HCEC 1CT (cell line): ENCODE data around the gene PTPRN2.
"Not testable (repeated sequence)": the region's sequence is repeated elsewhere in the genome, so short reads cannot be mapped to it uniquely, and the experiment has no call there.

Source experiments
- DNase-seq: peaks from one replicate; pipeline ENCODE4 v3.0.0-alpha.2; 2017

Gene PTPRN2

DNA sequence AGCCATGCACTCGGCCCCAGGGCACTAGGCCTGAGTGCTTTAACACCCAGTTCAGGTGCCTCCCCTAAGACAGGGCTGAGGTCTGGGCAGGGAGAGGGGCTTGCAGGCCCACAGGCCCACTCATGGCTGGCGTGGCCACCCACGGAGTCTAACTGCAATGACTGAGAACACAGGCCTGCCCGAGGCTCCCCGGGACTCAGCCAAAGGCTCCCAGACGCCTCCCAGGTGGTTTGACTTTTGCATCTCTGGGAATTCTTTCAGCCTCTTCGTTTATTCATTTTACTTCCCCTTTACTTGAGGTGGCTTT is 37.3 kb downstream of the PTPRN2 start:
- DNase-seq: no peak

DNA sequence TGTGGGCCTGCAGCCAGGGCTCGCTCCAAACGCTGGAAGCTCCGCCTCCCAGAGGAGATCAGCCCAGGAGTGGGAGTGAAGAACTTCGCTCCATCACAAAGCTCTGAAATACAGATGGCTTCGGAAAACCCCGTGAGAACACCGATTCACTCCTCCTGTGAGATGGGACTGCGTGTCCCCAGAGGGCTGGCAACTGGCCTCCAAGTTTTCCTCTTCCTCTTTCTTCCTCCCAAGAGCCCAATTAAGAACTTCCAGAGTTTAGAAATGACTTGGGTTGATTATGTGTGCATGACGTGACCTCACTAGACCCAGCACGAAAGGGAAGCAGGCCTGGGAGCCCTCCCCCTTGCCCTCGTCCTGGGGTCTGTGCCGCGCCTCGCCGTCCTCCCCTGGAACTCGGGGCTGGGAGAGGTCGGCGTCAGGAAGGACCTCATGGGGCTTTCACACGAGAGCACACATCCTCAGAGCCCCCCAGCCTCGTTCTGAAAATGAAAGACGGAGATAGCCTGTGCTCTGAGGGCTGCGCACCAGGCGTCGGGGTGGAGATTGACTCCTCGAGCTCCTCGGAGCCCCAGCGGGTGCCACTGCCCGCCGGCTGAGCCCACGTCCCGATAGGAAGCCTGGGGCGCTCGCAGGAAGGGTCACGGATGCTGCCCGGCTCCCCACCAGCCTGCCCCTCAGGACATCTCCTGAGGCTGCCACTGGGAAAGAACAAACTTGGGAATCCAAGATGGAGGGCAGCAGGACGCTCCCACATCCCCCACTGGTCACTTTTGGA is 37.8 kb downstream of the PTPRN2 start:
- DNase-seq: no peak

DNA sequence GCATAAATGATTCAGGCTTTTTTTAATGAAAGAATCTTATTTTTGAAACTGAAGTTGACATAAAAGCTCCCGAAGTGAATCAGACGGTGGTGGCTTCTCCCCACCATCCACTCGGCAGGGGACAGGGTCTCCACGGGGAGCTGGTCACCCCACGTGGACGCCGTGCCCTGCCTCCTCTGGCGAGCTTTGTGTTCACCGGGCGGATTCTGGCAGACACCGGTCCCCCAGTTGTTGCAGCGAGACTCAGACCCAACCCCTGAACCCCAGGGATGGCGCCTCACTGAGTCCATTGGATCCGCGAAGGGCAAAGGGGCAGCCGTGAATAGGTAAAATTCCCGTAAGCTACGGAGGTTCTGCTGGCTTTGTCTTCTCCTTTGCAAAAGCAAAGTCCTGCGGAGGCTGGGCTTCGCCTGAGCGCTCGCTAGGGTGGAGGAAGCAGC is 38.4 kb downstream of the PTPRN2 start:
- DNase-seq: no peak

DNA sequence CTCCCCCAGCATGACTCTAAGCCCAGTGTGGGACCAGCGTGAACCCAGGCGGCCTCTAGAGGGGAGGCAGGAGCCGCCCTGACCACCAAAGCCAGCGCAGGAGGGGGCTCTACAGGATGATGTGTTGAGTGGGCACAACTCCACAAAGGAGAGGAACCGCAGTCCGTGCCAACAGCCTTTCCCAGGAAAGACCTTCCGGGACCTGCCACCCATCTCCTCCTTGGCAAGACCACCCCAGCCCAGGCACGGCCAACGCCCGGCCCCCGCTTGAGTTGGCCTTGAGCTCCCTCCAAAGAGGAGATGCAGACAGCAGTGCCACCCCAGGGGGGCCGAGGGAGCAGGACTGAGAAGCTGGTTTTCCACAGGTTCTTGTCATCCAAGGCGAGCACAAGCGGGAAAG is 38.9 kb downstream of the PTPRN2 start:
- no peak for DNase-seq

DNA sequence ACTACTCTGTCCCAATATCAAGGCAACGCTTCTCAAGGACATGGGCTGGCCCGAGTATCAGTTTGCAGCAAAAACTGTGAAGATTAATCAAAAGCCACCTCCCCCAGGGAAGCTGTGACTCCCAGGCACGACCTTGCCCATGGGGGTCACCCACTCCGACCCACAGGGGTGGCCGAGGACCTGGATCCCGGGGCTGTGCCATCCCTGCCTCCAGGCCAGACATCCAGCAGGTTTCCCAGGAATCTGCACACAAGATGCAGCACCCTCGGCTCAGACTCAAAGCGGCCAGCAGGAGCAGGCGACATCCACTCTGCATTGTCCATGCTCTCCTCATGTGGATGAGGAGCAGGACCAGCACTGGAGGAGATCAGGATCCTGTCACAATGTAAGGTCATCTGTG is 39.8 kb downstream of the PTPRN2 start:
- no peak for DNase-seq

DNA sequence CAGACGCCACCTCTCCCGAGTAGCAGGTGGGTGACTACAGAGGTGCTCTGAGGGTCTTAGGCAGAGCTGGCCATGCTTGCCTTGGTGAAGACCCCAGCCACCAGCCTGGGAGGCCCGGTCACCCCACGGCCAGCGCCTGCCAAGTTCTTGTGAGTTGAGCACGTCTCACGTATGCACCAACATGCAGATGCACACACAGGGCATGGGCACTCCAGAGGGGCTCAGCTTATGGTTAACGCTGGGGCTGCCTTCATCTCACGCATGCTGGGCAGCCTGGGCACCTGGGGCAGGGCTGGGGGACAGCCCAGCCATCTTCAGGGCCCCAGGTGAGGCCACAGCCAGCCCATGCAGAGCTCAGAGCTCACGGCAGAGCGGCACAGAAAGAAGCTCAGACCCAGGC is 41.0 kb downstream of the PTPRN2 start:
- DNase-seq: no peak

DNA sequence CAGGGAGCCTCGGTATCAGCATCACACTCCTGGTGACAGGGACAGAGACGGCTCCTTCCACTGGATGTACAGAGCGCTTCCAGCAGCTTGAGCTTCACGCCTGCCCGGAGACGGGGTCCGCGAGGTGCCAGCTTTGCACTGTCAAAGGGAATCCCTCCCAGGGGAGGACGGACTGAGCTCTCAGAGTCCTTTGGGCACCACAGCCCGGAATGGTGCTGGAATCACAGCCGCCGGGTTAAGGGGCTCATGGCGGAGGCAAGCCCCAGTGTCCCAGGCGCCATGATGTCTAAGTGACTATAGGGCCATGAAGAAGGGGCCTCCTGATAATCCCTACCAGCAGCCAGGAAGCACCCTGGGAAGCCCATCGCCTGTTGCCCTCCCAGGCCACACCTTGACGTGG is 41.4 kb downstream of the PTPRN2 start:
- DNase-seq: no peak

DNA sequence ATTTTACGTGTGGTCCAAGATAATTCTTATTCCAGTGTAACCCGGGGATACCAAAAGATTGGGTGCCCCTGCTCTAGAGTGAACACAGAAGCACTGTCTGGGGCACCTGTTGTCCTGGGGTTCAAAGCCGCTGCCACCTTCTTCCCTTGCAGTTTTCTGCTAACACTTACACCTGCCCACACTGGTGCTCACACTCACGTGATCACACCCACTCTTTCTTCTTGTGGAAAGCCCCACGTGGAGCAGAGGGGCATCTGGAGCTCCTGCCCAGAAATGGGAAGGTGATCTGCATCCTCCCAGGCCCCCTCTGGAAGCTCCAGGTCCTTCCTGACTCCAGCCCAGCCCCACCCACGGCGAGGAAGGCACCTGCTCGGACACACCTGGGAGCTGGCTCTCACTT is 42.9 kb downstream of the PTPRN2 start:
- no peak for DNase-seq

DNA sequence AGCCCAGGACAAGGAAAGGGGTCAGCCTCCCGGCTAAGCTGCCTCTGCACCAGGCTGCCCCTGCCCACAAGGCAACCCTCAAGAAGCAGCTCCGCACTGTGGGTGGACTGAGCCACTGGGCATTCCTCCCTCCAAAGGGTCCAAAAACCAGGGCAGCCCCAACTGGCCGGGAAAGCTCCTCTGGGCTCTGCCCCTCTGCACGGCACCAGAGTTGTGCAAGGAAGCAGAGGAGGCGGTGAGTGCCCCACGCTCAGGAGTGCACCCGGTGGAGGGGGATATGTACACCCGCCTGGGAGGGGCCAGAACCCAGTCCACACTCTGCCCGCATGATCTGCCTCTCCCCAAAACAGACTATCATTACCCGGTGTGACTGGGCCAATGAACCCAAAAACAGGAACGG is 43.8 kb downstream of the PTPRN2 start:
- no peak for DNase-seq

DNA sequence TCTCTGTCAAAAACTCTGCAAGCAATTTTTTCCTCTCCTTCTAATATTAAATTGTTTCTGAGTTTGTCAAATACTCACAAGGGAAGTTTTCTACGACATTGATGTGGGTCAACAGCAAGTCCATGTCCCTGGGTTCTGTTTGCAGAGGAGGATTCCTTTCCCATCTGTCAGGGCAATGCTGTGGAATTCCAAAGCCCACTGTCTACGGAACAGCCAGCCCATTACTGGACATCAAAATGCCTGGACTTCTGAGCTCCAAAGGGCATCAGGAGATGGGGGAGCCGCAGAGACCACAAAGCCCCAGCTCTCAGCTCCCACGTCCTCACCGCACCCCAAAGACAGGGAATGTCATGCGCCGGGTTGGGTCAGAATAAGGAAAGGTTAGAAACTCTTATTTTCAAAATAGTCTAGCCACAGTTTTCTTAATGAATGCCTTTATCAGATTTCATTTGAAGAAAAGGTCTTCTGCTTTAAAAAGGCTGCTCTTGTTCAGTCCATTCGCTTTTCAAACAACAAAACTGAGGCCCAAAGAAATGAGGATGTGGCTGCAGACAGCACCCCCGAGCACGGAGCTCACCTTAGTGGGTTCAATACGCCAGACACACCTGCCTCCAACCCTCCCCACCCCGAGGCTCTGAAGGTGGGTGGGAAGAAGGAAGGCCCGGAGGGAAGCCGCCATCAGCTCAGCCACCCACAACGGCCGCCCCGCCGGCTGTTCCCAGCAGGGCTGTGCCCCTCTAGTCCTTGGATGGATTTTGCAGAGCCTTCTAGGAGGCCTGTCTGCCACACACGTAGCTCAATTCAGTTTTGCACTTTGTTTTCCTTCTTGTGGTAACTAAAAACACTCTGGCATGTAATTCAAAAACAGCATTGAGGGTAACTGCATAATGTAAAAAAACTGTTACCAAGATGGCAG is 44.7 kb downstream of the PTPRN2 start:
- DNase-seq: no peak

DNA sequence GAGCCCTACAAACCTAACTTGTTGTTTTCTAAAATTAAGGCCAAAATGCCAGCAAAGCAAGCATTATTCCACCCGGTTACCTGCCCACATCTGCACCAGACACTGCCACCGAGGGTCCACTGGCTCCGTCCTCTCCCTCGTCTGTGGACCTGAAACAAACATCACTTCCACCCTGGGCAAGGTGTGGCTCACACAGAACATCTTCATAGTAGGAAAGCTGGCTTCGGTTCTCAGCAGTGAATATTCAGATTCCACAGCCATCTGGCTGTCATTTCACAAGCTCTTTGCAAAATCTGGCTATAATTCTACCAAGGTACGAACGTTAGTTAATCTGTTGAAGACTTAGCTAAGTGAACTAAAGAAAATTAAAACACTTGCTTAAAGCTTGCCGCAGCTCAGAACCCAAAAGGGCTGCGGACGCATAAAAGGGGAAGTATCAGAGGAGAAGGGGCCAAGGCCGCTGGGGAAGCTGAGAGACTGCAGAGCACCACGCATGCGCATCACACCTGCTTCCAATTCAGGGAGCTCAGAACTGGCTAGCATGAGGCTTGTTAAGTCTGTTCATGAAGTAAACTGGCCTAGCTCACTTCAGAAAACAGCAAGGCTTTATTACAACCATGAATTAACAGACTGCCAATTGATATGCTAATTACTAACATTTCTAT is 46.1 kb downstream of the PTPRN2 start:
- DNase-seq: no peak

DNA sequence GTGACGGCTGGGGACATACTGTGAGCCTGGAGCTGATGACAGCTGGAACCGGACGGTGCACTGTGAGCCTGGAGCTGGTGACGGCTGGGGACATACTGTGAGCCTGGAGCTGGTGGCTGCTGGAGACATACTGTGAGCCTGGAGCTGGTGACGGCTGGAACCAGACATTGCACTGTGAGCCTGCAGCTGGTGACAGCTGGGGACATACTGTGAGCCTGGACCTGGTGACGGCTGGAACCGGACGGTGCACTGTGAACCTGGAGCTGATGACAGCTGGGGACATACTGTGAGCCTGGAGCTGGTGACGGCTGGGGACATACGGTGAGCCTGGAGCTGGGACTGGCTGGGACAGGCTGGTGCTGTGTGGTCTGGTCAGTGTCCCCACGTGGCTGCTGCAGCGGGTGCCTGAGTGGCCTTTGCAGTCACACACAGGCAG is 47.9 kb downstream of the PTPRN2 start:
- DNase-seq: no peak

DNA sequence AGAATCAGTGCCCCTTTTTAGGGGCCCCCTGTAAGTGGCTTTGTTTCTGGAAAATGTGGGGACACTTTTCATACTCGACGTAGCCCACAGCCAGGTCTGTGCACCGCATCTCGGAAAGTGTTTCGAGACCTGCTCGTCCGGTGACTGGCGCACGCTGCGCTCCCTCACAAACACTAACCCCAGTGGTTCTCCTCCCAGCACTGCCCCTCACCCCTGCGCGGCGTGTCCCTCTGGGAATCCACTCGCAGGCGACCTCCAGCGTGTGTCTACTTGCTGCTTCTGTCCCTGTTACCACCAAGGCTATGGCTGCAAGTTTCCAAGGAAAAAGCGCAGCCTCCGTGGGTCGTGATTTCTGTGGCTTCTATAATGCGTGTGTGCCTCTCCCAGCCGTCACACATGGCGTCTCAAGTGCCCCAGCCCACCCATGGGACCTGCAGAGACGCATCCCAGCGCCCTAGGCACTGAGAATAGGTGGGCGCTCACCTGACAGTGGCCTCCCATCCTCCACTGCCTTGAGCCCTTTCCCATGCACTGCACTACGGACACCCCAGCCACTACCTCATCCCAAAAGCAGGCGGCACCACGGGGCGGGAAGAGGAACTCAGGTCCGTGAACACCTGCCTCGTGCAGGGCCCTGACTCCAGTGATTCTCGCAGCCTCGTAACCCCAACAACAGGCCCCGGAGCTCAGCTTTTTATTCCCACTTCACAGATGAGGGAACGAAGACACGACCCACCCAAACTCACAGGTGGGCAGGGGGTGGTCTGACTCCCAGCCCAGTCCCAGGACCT is 49.3 kb downstream of the PTPRN2 start:
- DNase-seq: no peak

DNA sequence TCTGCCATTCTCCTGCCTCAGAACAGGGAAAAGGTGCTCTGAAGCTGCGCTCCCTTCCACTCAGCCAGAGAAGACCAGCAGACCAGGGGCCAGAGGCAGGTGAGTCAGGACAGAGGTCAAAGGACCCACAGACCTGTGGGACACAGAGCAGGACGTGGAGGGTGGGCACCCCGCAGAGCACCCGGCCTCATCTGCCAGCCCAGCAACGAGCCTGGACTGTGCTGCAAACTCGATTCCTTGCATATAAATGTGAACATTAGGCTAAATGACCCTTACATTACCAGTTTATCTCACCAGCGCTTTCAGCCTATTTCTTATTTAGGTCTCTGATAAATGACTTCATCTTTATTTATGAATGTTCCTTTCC is 50.1 kb downstream of the PTPRN2 start:
- DNase-seq: no peak

DNA sequence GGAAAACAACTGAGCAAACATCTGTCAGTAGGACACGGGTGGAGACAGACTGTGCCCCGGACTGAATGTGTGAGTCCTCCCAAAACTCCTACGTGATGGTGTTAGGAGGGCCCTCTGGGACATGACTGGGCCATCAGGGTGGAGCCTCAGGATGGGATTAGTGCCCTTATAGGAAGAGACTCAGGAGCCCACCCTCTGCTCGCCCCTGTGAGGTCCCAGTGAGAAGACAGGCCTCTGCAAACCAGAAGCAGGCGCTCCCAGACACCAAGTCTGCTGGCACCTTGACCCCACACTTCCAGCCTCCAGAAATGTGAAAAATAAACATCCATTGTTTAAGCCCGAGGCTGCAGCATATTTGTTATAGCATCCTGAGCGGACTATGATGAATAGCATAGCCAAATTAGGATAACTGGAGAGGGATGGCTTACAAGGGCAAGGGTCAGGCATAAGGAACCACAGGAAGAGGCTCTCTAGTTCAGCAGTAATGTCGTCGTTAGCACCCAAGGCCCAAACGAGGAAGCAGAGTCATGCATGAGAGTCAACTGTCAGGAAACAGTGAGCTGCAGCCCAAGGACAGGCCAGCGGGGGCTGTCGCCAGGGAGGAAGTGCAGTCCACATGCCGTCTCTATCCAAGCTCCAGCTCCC is 50.6 kb downstream of the PTPRN2 start:
- no peak for DNase-seq

DNA sequence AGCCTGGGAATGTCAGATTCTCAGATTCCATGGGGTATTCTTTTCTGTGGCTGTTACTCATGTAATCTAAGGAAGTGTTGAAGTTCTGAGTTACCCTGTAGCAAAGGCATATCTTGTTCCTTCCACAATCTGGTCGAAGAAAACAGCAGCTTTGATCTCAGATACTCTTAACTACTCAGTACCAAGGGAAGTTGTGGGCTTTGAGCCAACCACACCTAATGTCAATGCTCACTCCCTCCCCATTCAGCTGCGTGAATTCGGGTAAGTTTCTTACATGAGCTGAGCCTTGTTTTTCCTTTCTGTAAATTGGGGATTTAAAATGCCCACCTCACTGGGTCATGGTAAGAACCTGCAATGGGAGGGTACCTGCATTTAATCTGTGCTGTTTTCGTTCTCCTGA is 52.5 kb downstream of the PTPRN2 start:
- DNase-seq: no peak

DNA sequence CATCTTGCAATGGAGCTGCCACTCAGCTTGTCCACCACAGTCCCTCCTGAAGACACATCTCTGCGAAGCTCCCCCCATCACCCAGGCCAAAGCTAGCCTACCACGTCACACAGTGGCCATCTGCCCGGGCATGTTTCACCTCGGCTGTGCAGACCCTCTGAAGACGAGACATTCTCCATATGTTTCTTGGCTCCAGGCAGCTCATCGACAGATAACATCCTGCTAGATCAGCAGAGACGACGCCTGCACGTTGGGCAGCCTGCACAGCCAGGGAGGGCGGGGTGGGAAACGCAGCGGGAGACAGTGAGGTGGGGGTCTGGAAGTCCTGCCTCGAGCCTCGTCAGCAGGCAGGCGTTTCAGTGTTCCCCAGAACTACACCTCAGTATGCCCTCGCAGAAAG is 53.0 kb downstream of the PTPRN2 start:
- no peak for DNase-seq

DNA sequence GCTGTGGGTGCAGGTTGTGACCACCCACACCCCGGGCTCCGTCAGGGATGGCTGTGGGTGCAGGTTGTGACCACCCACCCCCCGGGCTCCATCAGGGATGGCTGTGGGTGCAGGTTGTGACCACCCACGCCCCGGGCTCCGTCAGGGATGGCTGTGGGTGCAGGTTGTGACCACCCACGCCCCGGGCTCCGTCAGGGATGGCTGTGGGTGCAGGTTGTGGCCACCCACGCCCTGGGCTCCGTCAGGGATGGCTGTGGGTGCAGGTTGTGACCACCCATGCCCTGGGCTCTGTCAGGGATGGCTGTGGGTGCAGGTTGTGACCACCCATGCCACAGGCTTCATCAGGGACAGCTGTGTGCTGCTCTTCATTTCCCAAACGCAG is 53.5 kb downstream of the PTPRN2 start:
- not testable (repeated sequence) for DNase-seq

DNA sequence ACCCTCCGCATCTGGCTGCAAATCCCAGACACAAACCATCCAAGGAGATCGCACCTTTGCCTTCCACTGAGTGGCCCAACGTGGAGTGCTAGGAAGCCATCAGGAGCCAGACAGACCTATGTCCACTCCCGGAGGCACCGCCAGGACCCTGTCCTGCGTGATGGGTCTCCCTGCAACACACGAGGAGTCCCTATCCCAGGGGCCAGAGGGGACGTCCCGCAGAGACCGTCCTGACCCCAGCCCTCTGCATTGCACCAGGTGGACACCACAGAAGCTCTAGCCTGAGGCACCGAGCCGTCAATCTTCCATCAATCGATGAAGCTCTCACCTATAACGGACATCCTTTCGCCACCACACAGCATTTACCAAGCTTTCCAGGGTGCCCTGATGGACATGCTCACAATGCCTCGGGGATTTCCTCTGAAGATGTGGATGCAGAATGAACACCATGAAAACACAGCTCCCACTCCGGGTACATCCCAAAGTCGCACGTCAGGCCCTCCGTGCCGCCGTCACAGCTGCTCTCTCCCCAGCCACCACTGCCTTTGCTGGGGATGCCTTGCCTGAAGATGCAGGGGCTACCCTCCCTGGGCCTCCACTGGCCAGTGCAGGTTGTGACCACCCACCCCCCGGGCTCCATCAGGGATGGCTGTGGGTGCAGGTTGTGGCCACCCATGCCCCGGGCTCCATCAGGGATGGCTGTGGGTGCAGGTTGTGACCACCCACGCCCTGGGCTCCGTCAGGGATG is 54.1 kb downstream of the PTPRN2 start:
- no peak for DNase-seq

DNA sequence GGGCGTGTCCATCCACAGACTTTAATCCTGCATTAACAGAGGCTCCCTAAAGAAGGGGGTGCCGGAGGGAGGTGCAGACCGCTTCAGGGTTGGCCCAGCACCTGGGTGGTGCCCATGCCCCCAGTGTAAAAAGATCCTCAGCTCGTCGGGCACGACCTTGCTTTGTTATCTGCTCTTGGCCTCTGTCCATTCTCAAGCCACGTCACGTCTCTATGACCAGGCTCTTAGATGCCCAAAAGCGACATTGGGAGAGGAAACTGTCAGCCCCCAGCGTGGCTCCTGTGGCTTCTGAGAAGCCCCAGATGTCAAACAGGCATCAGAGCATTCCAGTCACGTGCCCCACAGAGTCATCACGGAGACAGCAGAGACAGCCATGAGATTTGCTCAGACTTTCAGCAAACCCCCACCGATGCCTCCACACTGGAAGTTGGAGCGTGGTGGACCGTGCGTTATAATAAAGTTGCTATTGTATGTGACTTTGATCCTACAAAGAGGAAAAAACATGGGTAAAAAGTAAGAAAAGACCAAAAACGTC is 55.5 kb downstream of the PTPRN2 start:
- DNase-seq: no peak

DNA sequence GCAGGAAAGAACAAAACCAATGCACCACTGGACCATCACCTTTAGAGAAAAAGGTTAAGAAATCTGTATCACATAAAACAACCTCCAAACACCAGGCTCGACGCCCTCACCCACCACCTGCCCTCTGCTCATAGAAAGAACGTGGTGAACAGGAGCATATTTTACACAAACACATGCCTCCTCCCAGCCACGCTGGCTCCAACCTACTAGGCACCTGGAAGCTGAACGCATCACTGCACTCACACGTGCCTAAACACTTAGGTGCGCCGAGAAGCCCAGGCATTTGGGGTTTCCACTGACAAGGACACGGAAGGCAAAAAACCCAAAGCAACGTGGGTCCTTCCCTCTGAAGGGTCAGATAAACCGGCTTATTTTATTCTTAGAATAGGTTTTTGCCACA is 56.0 kb downstream of the PTPRN2 start:
- DNase-seq: no peak
